Measurements from ENCODE around the gene TOR4A. TPM values are rescaled to one million over a fixed set of nuclear protein-coding genes. Genes with fewer than 3 reads are reported as not detected.

The TOR4A gene
- polyA plus RNA-seq, 1 donor: 7.9 TPM

- DNase-seq: no peak
These were observed 18.5 kb downstream of the TOR4A start for GRCh38 chr9:137295849-137296669.

- no peak for DNase-seq
These were observed 19.4 kb downstream of the TOR4A start for GRCh38 chr9:137296670-137297664.

DNA sequence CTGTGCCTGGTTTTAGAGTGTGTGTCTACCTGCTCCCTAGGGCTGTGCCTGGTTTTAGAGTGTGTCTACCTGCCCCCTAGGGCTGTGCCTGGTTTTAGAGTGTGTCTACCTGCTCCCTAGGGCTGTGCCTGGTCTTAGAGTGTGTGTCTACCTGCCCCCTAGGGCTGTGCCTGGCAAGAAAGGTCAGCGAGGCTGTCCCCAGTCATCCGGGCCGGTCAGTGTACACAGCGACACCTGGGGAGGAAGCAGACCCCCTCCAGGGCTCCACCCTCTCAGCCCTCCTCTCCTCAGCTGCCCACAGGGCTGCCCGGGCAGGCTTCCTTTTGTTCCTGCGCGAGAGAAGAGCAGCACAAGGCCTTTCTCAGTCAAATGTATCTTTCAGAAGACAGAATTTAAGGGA lies 20.4 kb downstream of the TOR4A start:
- DNase-seq: no peak

- no peak for DNase-seq
These were observed 21.1 kb downstream of the TOR4A start for GRCh38 chr9:137298401-137299202.

DNA sequence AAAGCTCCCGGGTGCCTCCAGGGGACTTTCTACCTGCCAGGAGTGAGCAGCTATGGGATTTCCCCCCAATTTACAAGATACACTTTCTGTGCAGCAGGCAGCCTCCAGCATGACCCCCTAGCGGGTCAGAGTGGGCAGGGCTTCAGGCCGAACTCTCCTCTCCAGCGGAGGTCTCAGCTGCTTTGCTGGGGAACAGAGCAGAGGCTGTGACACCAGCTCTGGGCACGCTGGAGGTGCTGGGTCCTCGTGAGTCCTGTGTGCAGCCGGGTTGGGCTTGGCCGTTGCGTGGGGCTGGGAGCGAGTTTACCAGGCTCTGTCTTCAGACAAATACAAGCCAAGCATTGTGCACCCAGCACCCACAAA lies 21.7 kb downstream of the TOR4A start:
- no peak for DNase-seq

DNA sequence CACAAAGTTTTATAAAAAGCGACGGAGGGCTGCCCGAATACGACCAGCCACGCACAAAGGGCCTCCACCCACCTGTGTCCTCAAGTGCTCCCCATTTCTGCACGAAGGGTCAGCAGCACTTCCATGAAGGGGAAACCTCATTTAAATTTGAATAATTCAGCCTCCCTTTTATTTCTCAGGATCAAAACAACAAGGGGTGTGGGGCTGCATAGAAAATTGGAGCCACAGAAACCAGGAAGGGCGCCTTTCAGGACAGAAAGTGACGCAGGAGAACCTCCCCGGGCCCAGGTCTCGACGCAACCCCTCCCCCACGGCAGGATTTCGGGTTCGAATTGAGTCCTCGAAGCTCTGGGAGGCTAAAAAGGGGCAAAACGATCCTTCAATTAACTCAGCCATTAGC lies 22.4 kb downstream of the TOR4A start:
- DNase-seq: no peak

- DNase-seq: no peak
These were observed 23.1 kb downstream of the TOR4A start for GRCh38 chr9:137300567-137301080.

GRCh38 chr9:137301081-137301947 lies 23.8 kb downstream of the TOR4A start:
- DNase-seq: no peak

DNA sequence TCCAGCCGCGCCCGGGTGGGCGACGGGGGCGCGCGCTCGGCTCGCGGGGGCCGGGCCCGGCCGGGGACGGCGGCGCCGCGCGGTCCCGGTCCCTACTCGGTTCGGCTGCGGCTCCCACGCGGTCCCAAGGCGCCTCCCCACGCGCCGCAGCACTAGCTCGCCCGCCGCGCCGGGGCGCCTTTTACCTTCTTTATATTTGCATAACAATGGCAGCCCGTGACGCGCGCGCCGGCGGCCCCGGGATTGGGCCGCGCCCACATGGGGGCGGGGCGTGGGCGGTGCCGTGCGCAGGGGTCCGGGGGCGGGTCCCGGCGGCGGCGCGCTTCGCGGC lies 24.6 kb downstream of the TOR4A start, which contains the start of gene NRARP:
Gene NRARP (minus strand): TSS at position 154 of the 331 bp plus-strand sequence. CDS start 343 bp downstream, outside the sequence.
- DNase-seq: peak; percentile 87

DNA sequence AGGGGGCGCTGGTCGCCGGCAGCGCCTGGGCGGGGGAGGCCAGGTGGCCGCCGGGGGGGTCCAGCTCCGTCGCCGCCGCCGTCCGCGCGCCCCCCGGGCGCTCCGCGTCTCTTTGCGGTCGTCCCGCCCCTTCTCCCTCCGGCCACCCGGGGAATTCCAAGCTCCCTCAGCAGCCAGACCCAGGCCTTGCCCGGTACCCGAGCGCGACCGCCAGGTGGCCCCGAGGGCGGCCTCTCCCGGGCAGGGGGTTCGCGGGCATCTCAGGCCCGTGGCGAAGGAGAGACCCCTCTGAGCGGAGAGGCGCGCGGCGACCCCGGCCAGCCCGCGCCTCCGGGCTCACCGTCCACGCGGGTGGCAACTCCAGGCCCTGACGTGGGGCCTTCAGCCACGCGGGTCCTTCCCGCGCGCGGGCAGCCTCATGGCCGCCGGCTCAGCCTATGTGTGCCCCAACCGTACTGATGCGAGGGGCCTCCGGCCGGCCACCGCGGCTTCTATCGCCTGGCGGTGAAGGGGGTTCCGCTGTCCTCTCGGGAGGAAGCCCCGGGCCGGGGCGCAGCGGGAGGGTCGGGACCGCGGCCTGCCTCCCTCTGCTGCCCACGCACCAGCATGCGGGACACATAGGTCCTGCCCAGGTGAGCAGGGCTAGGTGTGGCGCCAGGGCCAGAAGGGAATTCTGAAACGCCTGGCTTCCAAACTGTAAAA lies 25.1 kb downstream of the TOR4A start:
- DNase-seq: no peak

DNA sequence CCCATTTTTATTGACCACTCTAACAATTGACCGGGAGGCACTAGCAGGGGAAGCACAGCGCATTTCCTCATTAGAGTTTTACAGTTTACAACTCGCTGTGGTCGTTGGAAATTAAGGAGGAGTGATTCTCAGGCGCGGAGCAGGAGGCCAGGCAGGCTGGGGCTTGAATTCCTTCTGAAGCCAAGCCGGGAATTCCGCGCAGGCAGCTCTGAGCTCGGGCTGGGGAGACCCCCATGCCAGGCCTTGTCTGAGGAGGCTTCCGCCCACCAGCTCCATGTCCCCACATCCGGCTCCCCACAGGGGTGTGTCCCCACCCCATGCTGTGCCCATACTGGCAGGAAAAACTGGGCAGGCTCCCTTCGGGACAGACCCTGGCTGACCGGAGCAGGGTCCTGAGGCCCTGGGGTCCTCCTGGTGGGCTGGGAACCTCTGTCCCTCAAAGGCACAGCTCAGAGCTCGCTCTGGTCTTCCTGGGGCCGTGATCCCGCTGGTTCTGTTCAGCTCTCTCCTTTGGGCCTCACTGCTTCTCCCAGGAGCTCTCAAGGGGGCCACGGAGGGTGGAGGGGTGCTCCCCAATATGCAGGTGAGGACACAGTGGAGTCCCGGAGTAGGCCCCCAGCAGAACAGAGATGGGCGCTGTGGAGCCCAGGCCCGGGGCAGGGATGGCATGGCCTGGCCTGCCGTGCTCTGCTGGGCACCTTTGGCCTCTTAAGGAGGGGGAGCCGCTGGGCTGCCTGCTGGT lies 25.8 kb downstream of the TOR4A start:
- no peak for DNase-seq

DNA sequence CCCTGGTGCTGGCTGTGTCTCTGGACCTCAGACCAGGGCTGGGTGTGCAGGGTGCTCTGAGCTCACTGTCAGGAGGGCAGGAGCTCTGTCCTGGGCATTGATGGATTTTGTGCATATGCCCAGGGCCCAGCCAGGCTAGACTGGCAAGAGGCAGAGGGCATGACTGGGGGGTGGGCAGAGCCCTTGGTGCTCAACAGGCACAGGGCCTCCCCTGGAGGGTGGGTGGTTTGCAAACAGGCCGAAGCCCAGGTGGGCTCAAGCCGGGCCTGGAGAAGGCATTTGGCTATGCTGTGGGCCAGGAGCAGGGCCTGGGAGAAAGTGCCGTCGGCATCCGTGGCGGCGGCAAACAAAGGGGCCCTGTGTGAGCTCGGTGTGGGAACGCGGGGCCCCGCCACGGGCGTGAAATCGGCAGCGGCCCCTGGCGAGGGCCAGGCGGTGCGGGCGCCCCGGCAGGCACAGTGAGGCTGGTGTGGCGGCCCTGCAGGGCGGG lies 26.4 kb downstream of the TOR4A start:
- no peak for DNase-seq

GRCh38 chr9:137304383-137305059 lies 27.0 kb downstream of the TOR4A start:
- no peak for DNase-seq

- DNase-seq: no peak
These were observed 27.7 kb downstream of the TOR4A start for GRCh38 chr9:137305060-137305797.

DNA sequence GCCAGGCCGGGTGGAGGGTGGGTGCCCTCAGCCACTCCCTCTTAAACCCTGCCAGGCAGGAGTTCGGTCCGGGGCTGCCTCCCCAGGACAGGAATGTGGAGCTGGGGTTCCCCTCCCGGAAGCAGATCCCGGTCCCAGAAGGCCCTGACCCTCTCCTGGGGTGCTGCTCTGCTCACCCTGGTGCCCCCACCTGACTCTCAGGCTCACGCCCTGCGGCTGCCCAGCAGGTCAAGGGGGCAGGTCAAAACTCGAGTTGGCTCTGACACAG lies 28.2 kb downstream of the TOR4A start:
- DNase-seq: no peak

GRCh38 chr9:137306066-137306849 lies 28.7 kb downstream of the TOR4A start:
- no peak for DNase-seq

DNA sequence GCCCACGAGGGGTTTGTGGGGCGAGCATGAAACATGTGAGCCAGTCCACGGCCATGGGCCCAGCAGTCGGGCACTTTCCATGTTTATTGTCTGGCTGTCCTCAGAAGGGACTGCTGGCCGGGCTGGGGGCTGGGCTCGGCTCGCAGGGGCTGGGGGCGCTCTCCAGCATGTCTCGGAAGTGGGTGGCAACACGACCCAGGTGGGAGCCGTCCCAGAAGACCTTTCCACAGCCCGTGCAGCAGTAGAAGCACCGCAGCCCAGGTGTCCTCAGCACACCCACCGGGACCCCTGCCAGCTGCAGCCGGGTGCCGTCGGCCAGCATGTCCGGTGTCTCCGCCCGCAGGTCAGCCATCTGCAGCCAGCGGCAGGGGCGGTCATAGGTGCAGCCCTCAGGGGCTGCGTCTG lies 29.3 kb downstream of the TOR4A start:
- DNase-seq: no peak

Measured in hindlimb muscle (tissue), 1 donor.